ENCODE measurements around the gene RHPN2. TPM values are rescaled to one million over a fixed set of nuclear protein-coding genes. Genes with fewer than 3 reads are reported as not detected.

RHPN2 gene
- total and polyA plus RNA-seq, 4 donors = 4.0 to 17.5 (median 11.5) TPM

DNA sequence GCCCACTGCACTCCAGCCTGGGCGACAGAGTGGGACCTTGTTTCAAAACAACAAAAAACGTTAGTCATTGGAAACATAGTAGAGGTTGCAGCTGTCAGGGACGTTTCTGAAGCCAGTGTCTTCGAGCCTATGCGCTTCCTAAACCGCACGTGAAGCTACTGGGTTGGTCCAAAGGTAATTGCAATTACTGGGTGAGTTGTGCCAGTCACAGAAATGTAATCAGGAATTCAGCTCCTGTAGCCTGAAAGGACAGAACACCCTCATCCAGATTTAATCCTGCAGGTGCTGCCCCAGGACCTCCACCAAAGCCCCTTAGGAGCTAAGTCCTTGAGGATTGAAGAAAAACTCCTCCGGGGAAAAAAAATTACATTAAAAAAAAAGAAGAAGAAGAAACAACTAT lies 2.4 kb upstream of the RHPN2 start:
- TF ChIP-seq CTCF (IDR thresholded peaks at IDR 0.05; ENCODE audit: control extremely low read depth, extremely low read depth) = no peak
- no peak for DNase-seq
- Histone ChIP-seq H3K4me3 (no peak overlapping the region), H3K9me3 (ENCODE audit: control insufficient read depth in 4 of 4, insufficient read depth in 3 of 4, low read length in 3 of 4) (no peaks in the 10 kb centered on the region), H3K9ac (ENCODE audit: insufficient read depth in 1 of 2, low read length in 2 of 2) (no peak overlapping the region), H3K27ac (ENCODE audit: low read depth in 1 of 2, low read length in 1 of 2) (no peak overlapping the region), H3K4me1 (ENCODE audit: control insufficient read depth in 5 of 5, insufficient read depth in 5 of 5, low read length in 5 of 5) (peaks cover 0 to 2% (median 0%) of the 10 kb centered on the region in 5 donors), H3K27me3 (ENCODE audit: control insufficient read depth in 3 of 3, insufficient read depth in 3 of 3, low read length in 2 of 3) (peaks cover 0 to 13% (median 10%) of the 10 kb centered on the region in 3 donors), H3K36me3 (ENCODE audit: control insufficient read depth in 4 of 4, insufficient read depth in 4 of 4, low read length in 4 of 4) (no peaks in the 10 kb centered on the region)
- ATAC-seq (ENCODE audit: insufficient read depth, low FRiP score) = no peak
- 67 to 72% methylated on average over 8 of the region's 8 CpGs for WGBS, 2 donors

DNA sequence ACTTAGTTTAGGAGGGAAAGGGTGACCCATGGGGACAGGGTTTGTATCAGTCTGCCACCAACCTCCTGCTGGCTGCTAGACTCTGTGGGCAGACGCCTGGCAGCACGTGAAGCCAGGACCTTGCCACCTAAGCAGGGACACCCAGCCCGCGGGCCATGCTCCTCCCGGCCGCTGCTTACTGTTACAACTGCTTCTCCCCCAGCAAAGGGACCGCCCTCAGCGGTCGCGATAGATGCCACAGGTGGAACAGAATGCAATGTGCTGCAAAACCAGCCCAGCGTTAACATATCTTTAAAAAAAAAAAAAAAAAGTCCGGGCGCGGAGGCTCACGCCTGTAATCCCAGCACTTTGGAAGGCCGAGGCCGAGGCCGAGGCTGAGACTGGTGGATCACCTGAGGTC lies 1.9 kb upstream of the RHPN2 start:
- peaks cover 0 to 2% (median 0%) of the 10 kb centered on the region in 5 donors for H3K4me1 ChIP-seq (ENCODE audit: control insufficient read depth in 5 of 5, insufficient read depth in 5 of 5, low read length in 5 of 5)
- H3K9ac ChIP-seq (ENCODE audit: insufficient read depth in 1 of 2, low read length in 2 of 2) = no peak overlapping the region
- no peak for TF ChIP-seq CTCF (IDR thresholded peaks at IDR 0.05; ENCODE audit: control extremely low read depth, extremely low read depth)
- H3K4me3 ChIP-seq = no peak overlapping the region
- H3K36me3 ChIP-seq (ENCODE audit: control insufficient read depth in 4 of 4, insufficient read depth in 4 of 4, low read length in 4 of 4) = no peaks in the 10 kb centered on the region
- 88% methylated on average over 17 to 18 of the region's 18 CpGs for WGBS, 2 donors
- H3K27me3 ChIP-seq (ENCODE audit: control insufficient read depth in 3 of 3, insufficient read depth in 3 of 3, low read length in 2 of 3) = peaks cover 0 to 13% (median 10%) of the 10 kb centered on the region in 3 donors
- H3K9me3 ChIP-seq (ENCODE audit: control insufficient read depth in 4 of 4, insufficient read depth in 3 of 4, low read length in 3 of 4) = no peaks in the 10 kb centered on the region
- H3K27ac ChIP-seq (ENCODE audit: low read depth in 1 of 2, low read length in 1 of 2) = no peak overlapping the region
- ATAC-seq (ENCODE audit: insufficient read depth, low FRiP score) = no peak
- DNase-seq = no peak

GRCh38 chr19:33064458-33064791 lies 263 bp downstream of the RHPN2 start:
- no peak for TF ChIP-seq CTCF (IDR thresholded peaks at IDR 0.05; ENCODE audit: control extremely low read depth, extremely low read depth)
- Histone ChIP-seq H3K4me3 (peak overlapping the region; percentile 39), H3K4me1 (ENCODE audit: control insufficient read depth in 5 of 5, insufficient read depth in 5 of 5, low read length in 5 of 5) (peaks cover 0 to 2% (median 0%) of the 10 kb centered on the region in 5 donors), H3K36me3 (ENCODE audit: control insufficient read depth in 4 of 4, insufficient read depth in 4 of 4, low read length in 4 of 4) (no peaks in the 10 kb centered on the region), H3K9me3 (ENCODE audit: control insufficient read depth in 4 of 4, insufficient read depth in 3 of 4, low read length in 3 of 4) (no peaks in the 10 kb centered on the region), H3K27ac (ENCODE audit: low read depth in 1 of 2, low read length in 1 of 2) (no peak overlapping the region), H3K27me3 (ENCODE audit: control insufficient read depth in 3 of 3, insufficient read depth in 3 of 3, low read length in 2 of 3) (peaks cover 0 to 13% (median 10%) of the 10 kb centered on the region in 3 donors), H3K9ac (ENCODE audit: insufficient read depth in 1 of 2, low read length in 2 of 2) (no peak overlapping the region)
- 1 to 3% methylated on average over 18 to 35 of the region's 35 CpGs for WGBS, 2 donors
- ATAC-seq (ENCODE audit: insufficient read depth, low FRiP score) (peak; percentile 63), DNase-seq (peak in 2 of 3 donors; percentile 50)
